Endothelial cell of umbilical vein (primary cell): ENCODE data around the gene MRPS26. TPM values are rescaled to one million over a fixed set of nuclear protein-coding genes. Genes with fewer than 3 reads are reported as not detected.
A peak's percentile ranks its signal among the peaks of the same experiment; 100 is the strongest.

Experiments
- BruUV-seq: library from RNA; stranded (reverse); fragments of 400-500 nt; replicated peaks from 2 replicates; lab custom pipeline; 2021; lab: Mats Ljungman, UMichigan
- CTCF ChIA-PET: fragments of 300-600, 350-600 bp; sonication (Branson Sonifier 250); formaldehyde crosslinking; loops from one replicate; lab custom pipeline; 2021; ENCODE audit warnings: antibody characterized with exemption, inconsistent platforms; lab: Charles Lee
- POLR2A ChIA-PET: fragments of 300-600, 350-600 bp; sonication (Branson Sonifier 250); formaldehyde crosslinking; loops from one replicate; lab custom pipeline; 2021; ENCODE audit warnings: antibody characterized with exemption, inconsistent platforms; lab: Charles Lee
- DNase-seq: peaks from one replicate; pipeline ENCODE4 v3.0.0-alpha.2; 2011; ENCODE audit warnings: low read depth, low spot score
- FAIRE-seq: peaks from 2 replicates; lab custom pipeline; 2011; peaks lifted over from hg19 to GRCh38; lab: Jason Lieb, UNC
- H2AFZ ChIP-seq: 2 replicates; pipeline ENCODE4 v1.6.0; 2012; ENCODE audit warnings: low read depth, low read length, control low read depth, inconsistent platforms
- H3K27ac ChIP-seq: 2 replicates; pipeline ENCODE4 v1.5.1; 2011; ENCODE audit warnings: low read depth, mild to moderate bottlenecking, control low read depth, low read length, moderate library complexity; ENCODE audit not compliant: insufficient read depth
- H3K27me3 ChIP-seq, 2 experiments: 2 replicates each; pipeline versions ENCODE4 v1.6.0 to v1.6.1; 2011; ENCODE audit warnings: low read length in 2 of 2, mixed read lengths in 1 of 2; ENCODE audit not compliant: control insufficient read depth in 2 of 2, insufficient read depth in 2 of 2
- H3K36me3 ChIP-seq, 2 experiments: 2 replicates in 1 of 2; 3 replicates in 1 of 2; pipeline ENCODE4 v1.5.1; 2011; ENCODE audit warnings: low read length in 2 of 2, mild to moderate bottlenecking in 1 of 2, moderate library complexity in 1 of 2; ENCODE audit not compliant: control insufficient read depth in 2 of 2, insufficient read depth in 2 of 2; ENCODE audit errors: extremely low read depth in 1 of 2
- H3K4me1 ChIP-seq: 3 replicates; pipeline ENCODE4 v1.5.1; 2011; ENCODE audit warnings: mild to moderate bottlenecking, low read length; ENCODE audit not compliant: control insufficient read depth, insufficient read depth; ENCODE audit errors: extremely low read depth
- H3K4me2 ChIP-seq: 2 replicates; pipeline ENCODE4 v1.6.1; 2011; ENCODE audit warnings: low read length, control low read depth, mixed read lengths; ENCODE audit not compliant: insufficient read depth
- H3K4me3 ChIP-seq, 3 experiments: fragments of 200-600 bp in 1 of 3; sonication (generic), shearing (Covaris generic) in 1 of 3; replicated peaks in 1 of 3; 2 replicates each; pipeline ENCODE4 v1.5.1; 2011 to 2016; ENCODE audit warnings: control low read depth in 3 of 3, low read length in 3 of 3, mild to moderate bottlenecking in 2 of 3, inconsistent platforms in 1 of 3, low read depth in 1 of 3, moderate library complexity in 1 of 3; ENCODE audit not compliant: insufficient read depth in 1 of 3
- H3K79me2 ChIP-seq: 2 replicates; pipeline ENCODE4 v1.6.0; 2012; ENCODE audit warnings: low read length, inconsistent platforms; ENCODE audit not compliant: control insufficient read depth, insufficient read depth
- H3K9ac ChIP-seq: replicated peaks from 2 replicates; pipeline ENCODE3; 2011; ENCODE audit warnings: low read length, control low read depth; ENCODE audit not compliant: insufficient read depth; ENCODE audit errors: extremely low read depth
- H3K9me1 ChIP-seq: replicated peaks from 3 replicates; pipeline ENCODE4 v1.6.0; 2011; ENCODE audit warnings: mild to moderate bottlenecking, low read length; ENCODE audit not compliant: control insufficient read depth, insufficient read depth; ENCODE audit errors: extremely low read depth
- H3K9me3 ChIP-seq: replicated peaks from 2 replicates; pipeline ENCODE4 v1.5.1; 2012; ENCODE audit warnings: low read length, inconsistent platforms; ENCODE audit not compliant: control insufficient read depth, insufficient read depth
- H4K20me1 ChIP-seq: replicated peaks from 2 replicates; pipeline ENCODE3; 2011; ENCODE audit warnings: mild to moderate bottlenecking, low read length; ENCODE audit not compliant: control insufficient read depth, insufficient read depth; ENCODE audit errors: extremely low read depth
- EZH2 ChIP-seq: IDR thresholded peaks from 2 replicates; pipeline ENCODE4 v1.6.1; 2012; ENCODE audit warnings: borderline replicate concordance, low read depth, mild to moderate bottlenecking, moderate library complexity, low read length, inconsistent platforms; ENCODE audit not compliant: severe bottlenecking
- FOS ChIP-seq: IDR thresholded peaks from 2 replicates; pipeline ENCODE4 v1.6.1; 2011; ENCODE audit warnings: mild to moderate bottlenecking, low read length, moderate library complexity, borderline replicate concordance; ENCODE audit not compliant: insufficient read depth
- MAX ChIP-seq: IDR thresholded peaks from 2 replicates; pipeline ENCODE4 v1.6.1; 2011; ENCODE audit not compliant: insufficient read depth, insufficient read length
- POLR2AphosphoS5 ChIP-seq: IDR thresholded peaks from 2 replicates; pipeline ENCODE4 v1.6.1; 2012; ENCODE audit warnings: low read depth, mild to moderate bottlenecking, control low read depth, low read length, moderate library complexity; ENCODE audit not compliant: insufficient read depth
- dilution Hi-C: fragments of 300-500 bp; cut with MboI; formaldehyde crosslinking; loops from one replicate; pipeline ENCODE4 v1.15.0; 2019; ENCODE audit warnings: low sequenced_read_pairs; ENCODE audit not compliant: extremely low pct_ligation_motif_present
- intact Hi-C: fragments of 100-400 bp; cut with micrococcal nuclease; formaldehyde crosslinking; loops from one replicate; pipeline ENCODE4 v1.10.0; 2022
- polyA plus RNA-seq, 4 experiments: library from polyadenylated mRNA; depleted of rRNA in 3 of 4; stranded (reverse) in 3 of 4; unstranded in 1 of 4; fragments of >200 nt; gene quantifications; 2 replicates each; pipeline versions ENCODE4 v1.2.1 to v1.2.3, GENCODE V29; 2011 to 2012; ENCODE audit warnings: missing spikeins in 1 of 4
- total RNA-seq: library from RNA; stranded (reverse); gene quantifications from 2 replicates; pipeline ENCODE4 v1.2.3, GENCODE V29; 2021

Gene MRPS26
- total and polyA plus RNA-seq, 2 donors (not counting 3 experiments of a cell fraction or from before 2014, with no cell fraction given), result 41.0 to 43.9 TPM

GRCh38 chr20:3071610-3072529 lies 26.0 kb downstream of the MRPS26 start, which contains the start of gene OXT:
Gene OXT (plus strand): TSS chr20:3071620. CDS start chr20:3071656, 36 bp downstream.
- H3K4me3 ChIP-seq, result peak within 1 kb of the TSS in 1 of 3 experiments; percentile 35
- dilution Hi-C loops (no loop called here), intact Hi-C loops (no loop called here)
- no peaks in the 10 kb centered on the region for H3K36me3 ChIP-seq
- FAIRE-seq (no peak), DNase-seq (peak; percentile 23)
- H3K9me3 ChIP-seq, result no peaks in the 10 kb centered on the region
- peak within 1 kb of the TSS; percentile 54 for H2AFZ ChIP-seq
- no peak within 1 kb of the TSS for H3K9ac ChIP-seq
- H3K4me1 ChIP-seq, result no peaks in the 10 kb centered on the region
- ChIA-PET POLR2A (no interaction called here), CTCF (no interaction called here)
- H4K20me1 ChIP-seq, result no peaks in the 10 kb centered on the region
- no peak within 1 kb of the TSS for H3K27ac ChIP-seq
- TF ChIP-seq POLR2AphosphoS5 (no peak), MAX (peak; percentile 41), EZH2 (peak; percentile 57), FOS (no peak)
- H3K27me3 ChIP-seq, result peaks cover 1 to 4% of the 10 kb centered on the region in 2 experiments
- no peaks in the 10 kb centered on the region for H3K79me2 ChIP-seq
- BruUV-seq, result no TSS peak
- no peak within 1 kb of the TSS for H3K4me2 ChIP-seq
- no peaks in the 10 kb centered on the region for H3K9me1 ChIP-seq
